RWPE1 (cell line): ENCODE data around the gene RASSF6.
A peak's percentile ranks its signal among the peaks of the same experiment; 100 is the strongest.

Experiments used
- CTCF ChIA-PET: fragments of 350-600 bp; sonication (Branson Sonifier 250); formaldehyde crosslinking; extraction: SDS; loops from one replicate; lab custom pipeline; 2021; lab: Yijun Ruan, JAX
- POLR2A ChIA-PET: fragments of 400-600 bp; formaldehyde crosslinking; extraction: SDS; loops from one replicate; lab custom pipeline; 2020; ENCODE audit warnings: antibody characterized with exemption; ENCODE audit not compliant: low non-redundant PET; lab: Yijun Ruan, JAX
- DNase-seq: peaks from one replicate; pipeline ENCODE4 v3.0.0; 2012; ENCODE audit warnings: low spot score
- H3K27ac ChIP-seq: fragments of 450-650 bp; 2 replicates; pipeline ENCODE4 v1.5.1; 2017
- TF ChIP-seq, protein P1 (sequence below): fragments of 450-650 bp; conservative IDR thresholded peaks from 2 replicates; pipeline ENCODE4 v1.5.1; 2017; ENCODE audit warnings: low read depth, mild to moderate bottlenecking

The RASSF6 gene

DNA sequence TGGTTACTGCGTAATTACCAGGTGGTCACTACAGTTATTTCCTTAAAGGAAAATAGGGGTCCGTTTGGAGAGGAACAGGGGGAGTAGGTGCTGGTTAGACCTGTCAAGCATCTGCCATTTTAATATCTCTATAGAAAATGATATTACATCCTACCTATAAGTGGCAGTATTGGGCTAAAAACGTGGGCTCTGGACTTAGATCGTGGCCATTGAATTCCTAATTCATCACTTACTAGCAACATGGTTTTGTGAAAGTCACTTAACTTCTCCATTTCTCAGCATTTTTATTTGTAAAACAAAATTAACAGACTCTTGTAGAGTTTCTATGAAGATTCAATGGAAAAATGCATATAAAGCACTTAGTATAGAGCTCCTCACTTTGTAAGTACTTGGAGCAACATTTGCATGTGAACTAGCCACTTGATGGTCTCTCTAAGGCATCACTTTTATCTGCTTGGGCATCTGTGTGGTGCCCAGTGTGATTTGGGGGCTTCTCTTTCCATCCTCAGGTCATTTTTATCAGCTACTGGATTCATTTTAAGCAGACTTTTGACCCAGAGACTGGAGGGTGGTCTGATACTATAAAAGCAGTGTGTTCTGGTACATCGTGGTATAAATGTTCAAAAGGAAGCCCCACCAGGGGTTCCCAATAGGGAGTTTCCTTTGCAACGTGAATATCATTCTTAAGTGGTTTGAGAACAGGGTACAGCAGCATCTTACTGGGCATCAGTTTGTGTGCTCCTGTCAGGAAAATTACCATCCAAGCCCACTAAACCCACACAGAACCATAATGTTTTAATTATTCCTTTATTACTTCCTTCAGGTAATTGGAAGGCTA lies 42.7 kb upstream of the RASSF6 start:
- ChIA-PET CTCF (interaction anchor here (0.8 to 1.6 kb wide), 5 partner anchors 14 to 472 kb away, joined by 3 to 7 read pairs (median 4); partner anchors contain the start of gene CXCL8), POLR2A (no interaction called here)
- TF ChIP-seq, protein P1, sequence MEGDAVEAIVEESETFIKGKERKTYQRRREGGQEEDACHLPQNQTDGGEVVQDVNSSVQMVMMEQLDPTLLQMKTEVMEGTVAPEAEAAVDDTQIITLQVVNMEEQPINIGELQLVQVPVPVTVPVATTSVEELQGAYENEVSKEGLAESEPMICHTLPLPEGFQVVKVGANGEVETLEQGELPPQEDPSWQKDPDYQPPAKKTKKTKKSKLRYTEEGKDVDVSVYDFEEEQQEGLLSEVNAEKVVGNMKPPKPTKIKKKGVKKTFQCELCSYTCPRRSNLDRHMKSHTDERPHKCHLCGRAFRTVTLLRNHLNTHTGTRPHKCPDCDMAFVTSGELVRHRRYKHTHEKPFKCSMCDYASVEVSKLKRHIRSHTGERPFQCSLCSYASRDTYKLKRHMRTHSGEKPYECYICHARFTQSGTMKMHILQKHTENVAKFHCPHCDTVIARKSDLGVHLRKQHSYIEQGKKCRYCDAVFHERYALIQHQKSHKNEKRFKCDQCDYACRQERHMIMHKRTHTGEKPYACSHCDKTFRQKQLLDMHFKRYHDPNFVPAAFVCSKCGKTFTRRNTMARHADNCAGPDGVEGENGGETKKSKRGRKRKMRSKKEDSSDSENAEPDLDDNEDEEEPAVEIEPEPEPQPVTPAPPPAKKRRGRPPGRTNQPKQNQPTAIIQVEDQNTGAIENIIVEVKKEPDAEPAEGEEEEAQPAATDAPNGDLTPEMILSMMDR = peak; percentile 36; the same call in 1 of the 2 replicates
- peak; percentile 54 for DNase-seq
- no peak overlapping the region for H3K27ac ChIP-seq

DNA sequence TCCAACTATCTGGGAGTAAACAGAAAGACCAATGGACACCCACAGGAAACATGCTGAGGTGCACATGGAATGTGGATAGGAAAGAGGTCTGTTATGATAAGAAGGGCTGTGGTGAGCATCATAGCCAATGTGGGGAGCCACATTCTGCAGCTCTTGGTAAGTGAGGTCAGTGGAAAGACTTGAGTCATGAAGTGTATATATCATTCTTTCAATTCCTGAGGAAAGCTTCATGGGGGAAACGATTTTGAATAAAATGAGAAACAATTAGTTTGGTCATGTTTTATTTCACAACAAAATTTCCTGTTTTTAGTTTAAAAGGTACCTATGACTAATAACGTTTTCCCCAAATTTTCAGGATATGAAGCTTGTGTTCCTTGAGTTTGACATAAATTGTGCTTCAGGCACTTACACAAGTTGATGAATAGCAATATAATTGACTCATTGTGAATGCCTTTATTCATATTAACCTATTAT lies 41.4 kb upstream of the RASSF6 start:
- DNase-seq = peak; percentile 55
- CTCF ChIA-PET = interaction anchor here (0.6 kb wide), 1 partner anchor 72 kb away, joined by 3 read pairs; no protein-coding TSS in a partner anchor
- no peak overlapping the region for H3K27ac ChIP-seq
- POLR2A ChIA-PET = no interaction called here
- TF ChIP-seq, protein P1 = no peak

- no peak overlapping the region for H3K27ac ChIP-seq
- TF ChIP-seq, protein P1 = no peak
- ChIA-PET POLR2A (no interaction called here), CTCF (no interaction called here)
- DNase-seq = no peak
These were observed 40.6 kb upstream of the RASSF6 start for GRCh38 chr4:73660808-73661207.

GRCh38 chr4:73653695-73654106 lies 33.5 kb upstream of the RASSF6 start:
- ChIA-PET CTCF (interaction anchor here (0.6 to 3.9 kb wide), 12 partner anchors 56 to 563 kb away, joined by 3 to 27 read pairs (median 4); no protein-coding TSS in a partner anchor), POLR2A (no interaction called here)
- H3K27ac ChIP-seq = no peak overlapping the region
- TF ChIP-seq, protein P1 = peak; percentile 57; the same call in 1 of the 2 replicates
- DNase-seq = peak; percentile 53

- POLR2A ChIA-PET = no interaction called here
- CTCF ChIA-PET = interaction anchor here (1.3 to 1.4 kb wide), 2 partner anchors 57 to 306 kb away, joined by 3 to 5 read pairs; no protein-coding TSS in a partner anchor
- H3K27ac ChIP-seq = no peak overlapping the region
- no peak for DNase-seq
- TF ChIP-seq, protein P1 = no peak
These were observed 30.0 kb upstream of the RASSF6 start for GRCh38 chr4:73650250-73650649.

- ChIA-PET POLR2A (no interaction called here), CTCF (no interaction called here)
- H3K27ac ChIP-seq = no peak overlapping the region
- DNase-seq = no peak
- TF ChIP-seq, protein P1 = no peak
These were observed 28.2 kb upstream of the RASSF6 start for GRCh38 chr4:73648478-73648877.
